ENCODE data around the gene TCTN1.

GRCh38 chr12:110577864-110578693 is 35.9 kb upstream of the TCTN1 start:
- TF ChIP-seq POLR2A (IDR thresholded peaks at IDR 0.05) (no peak), CTCF (IDR thresholded peaks at IDR 0.05) (no peak)

All from right lobe of liver (tissue), 4 donors.